HL-60 (cell line): ENCODE measurements around the gene RASAL1.

Experiments
- GABPA ChIP-seq: IDR thresholded peaks from 2 replicates; pipeline ENCODE4 v1.6.1; 2012; ENCODE audit warnings: low read depth
- POLR2AphosphoS5 ChIP-seq: IDR thresholded peaks from 2 replicates; pipeline ENCODE4 v1.6.1; 2012; ENCODE audit warnings: low read depth
- TF ChIP-seq, protein P1 (sequence below): IDR thresholded peaks from one replicate; pipeline ENCODE4 v1.5.1; 2011; ENCODE audit warnings: low read length, control low read depth, inconsistent platforms; ENCODE audit not compliant: insufficient read depth
- TF ChIP-seq, protein P2 (sequence below): IDR thresholded peaks from 2 replicates; pipeline ENCODE4 v1.6.1; 2012; ENCODE audit warnings: low read depth; ENCODE audit not compliant: insufficient replicate concordance

- TF ChIP-seq, protein P1, sequence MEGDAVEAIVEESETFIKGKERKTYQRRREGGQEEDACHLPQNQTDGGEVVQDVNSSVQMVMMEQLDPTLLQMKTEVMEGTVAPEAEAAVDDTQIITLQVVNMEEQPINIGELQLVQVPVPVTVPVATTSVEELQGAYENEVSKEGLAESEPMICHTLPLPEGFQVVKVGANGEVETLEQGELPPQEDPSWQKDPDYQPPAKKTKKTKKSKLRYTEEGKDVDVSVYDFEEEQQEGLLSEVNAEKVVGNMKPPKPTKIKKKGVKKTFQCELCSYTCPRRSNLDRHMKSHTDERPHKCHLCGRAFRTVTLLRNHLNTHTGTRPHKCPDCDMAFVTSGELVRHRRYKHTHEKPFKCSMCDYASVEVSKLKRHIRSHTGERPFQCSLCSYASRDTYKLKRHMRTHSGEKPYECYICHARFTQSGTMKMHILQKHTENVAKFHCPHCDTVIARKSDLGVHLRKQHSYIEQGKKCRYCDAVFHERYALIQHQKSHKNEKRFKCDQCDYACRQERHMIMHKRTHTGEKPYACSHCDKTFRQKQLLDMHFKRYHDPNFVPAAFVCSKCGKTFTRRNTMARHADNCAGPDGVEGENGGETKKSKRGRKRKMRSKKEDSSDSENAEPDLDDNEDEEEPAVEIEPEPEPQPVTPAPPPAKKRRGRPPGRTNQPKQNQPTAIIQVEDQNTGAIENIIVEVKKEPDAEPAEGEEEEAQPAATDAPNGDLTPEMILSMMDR = no peak
- TF ChIP-seq POLR2AphosphoS5 (no peak), GABPA (no peak)
- TF ChIP-seq, protein P2, sequence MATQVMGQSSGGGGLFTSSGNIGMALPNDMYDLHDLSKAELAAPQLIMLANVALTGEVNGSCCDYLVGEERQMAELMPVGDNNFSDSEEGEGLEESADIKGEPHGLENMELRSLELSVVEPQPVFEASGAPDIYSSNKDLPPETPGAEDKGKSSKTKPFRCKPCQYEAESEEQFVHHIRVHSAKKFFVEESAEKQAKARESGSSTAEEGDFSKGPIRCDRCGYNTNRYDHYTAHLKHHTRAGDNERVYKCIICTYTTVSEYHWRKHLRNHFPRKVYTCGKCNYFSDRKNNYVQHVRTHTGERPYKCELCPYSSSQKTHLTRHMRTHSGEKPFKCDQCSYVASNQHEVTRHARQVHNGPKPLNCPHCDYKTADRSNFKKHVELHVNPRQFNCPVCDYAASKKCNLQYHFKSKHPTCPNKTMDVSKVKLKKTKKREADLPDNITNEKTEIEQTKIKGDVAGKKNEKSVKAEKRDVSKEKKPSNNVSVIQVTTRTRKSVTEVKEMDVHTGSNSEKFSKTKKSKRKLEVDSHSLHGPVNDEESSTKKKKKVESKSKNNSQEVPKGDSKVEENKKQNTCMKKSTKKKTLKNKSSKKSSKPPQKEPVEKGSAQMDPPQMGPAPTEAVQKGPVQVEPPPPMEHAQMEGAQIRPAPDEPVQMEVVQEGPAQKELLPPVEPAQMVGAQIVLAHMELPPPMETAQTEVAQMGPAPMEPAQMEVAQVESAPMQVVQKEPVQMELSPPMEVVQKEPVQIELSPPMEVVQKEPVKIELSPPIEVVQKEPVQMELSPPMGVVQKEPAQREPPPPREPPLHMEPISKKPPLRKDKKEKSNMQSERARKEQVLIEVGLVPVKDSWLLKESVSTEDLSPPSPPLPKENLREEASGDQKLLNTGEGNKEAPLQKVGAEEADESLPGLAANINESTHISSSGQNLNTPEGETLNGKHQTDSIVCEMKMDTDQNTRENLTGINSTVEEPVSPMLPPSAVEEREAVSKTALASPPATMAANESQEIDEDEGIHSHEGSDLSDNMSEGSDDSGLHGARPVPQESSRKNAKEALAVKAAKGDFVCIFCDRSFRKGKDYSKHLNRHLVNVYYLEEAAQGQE = no peak
These were observed 23.3 kb downstream of the RASAL1 start for GRCh38 chr12:113112043-113112899.
